Body of pancreas (tissue), 4 donors: ENCODE data around the gene TMEM30B. TPM values are rescaled to one million over a fixed set of nuclear protein-coding genes. Genes with fewer than 3 reads are reported as not detected.

Experiments used
- ATAC-seq: fragments of 150-250 bp; one replicate; pipeline ENCODE4 v1.9.1; 2016
- DNase-seq, 4 donors: peaks; one replicate each; pipeline ENCODE4 v3.0.0-alpha.2; 2019
- H3K27ac ChIP-seq, 4 donors: fragments of 200-600 bp; sonication (generic); 1 replicate in 3 of 4; 2 replicates in 1 of 4; pipeline versions ENCODE4 v1.5.1 to v1.6.1; 2016 to 2019; ENCODE audit warnings: mild to moderate bottlenecking in 1 of 4, mixed read lengths in 1 of 4, moderate library complexity in 1 of 4
- H3K27me3 ChIP-seq, 2 donors: fragments of 200-600 bp; sonication (generic); one replicate each; pipeline ENCODE4 v1.6.0; 2016; ENCODE audit warnings: mild to moderate bottlenecking in 1 of 2
- H3K36me3 ChIP-seq, 2 donors: fragments of 200-600 bp; sonication (generic); replicated peaks in 1 of 2; 2 replicates each; pipeline ENCODE4 v1.5.1; 2016; ENCODE audit warnings: low read depth in 2 of 2; ENCODE audit not compliant: insufficient read depth in 1 of 2
- H3K4me1 ChIP-seq: fragments of 200-600 bp; sonication (generic); one replicate; pipeline ENCODE4 v1.6.0; 2016
- H3K4me3 ChIP-seq, 2 donors: fragments of 200-600 bp; sonication (generic); 1 replicate in 1 of 2; 2 replicates in 1 of 2; pipeline ENCODE4 v1.5.1; 2016 to 2019
- H3K9me3 ChIP-seq, 3 donors: fragments of 200-600 bp; sonication (generic); 1 replicate in 2 of 3; 2 replicates in 1 of 3; pipeline ENCODE4 v1.5.1; 2016
- CTCF ChIP-seq, 7 experiments: fragments of 450-650 bp in 4 of 7; fragments of 200-600 bp in 3 of 7; sonication (generic) in 3 of 7; IDR thresholded peaks; one replicate each; pipeline ENCODE4 v1.5.1; 2016 to 2019; ENCODE audit warnings: antibody characterized with exemption in 7 of 7
- POLR2A ChIP-seq, 3 donors: fragments of 450-650 bp; IDR thresholded peaks; one replicate each; pipeline ENCODE4 v1.6.1; 2016; ENCODE audit warnings: antibody characterized with exemption in 3 of 3, mild to moderate bottlenecking in 2 of 3
- WGBS, 2 donors: methylation state at CpG; one replicate each; pipeline ENCODE4 v1.1.5; 2017; 5-methylcytosine and 5-hydroxymethylcytosine counted together
- intact Hi-C: fragments of 100-400 bp; cut with DNase I; formaldehyde crosslinking; loops from one replicate; pipeline ENCODE4 v1.15.1; 2023
- total RNA-seq, 2 donors: library from RNA; depleted of rRNA; stranded (reverse); fragments of >200 nt; gene quantifications; one replicate each; pipeline ENCODE4 v1.1.0, GENCODE V29; 2016

The TMEM30B gene
- total RNA-seq, 2 donors from 2014 or later: 14.5 to 30.4 TPM

- ATAC-seq (no peak), DNase-seq (no peak)
- no peaks in the 10 kb centered on the region for H3K9me3 ChIP-seq
- H3K27me3 ChIP-seq: no peaks in the 10 kb centered on the region
- no peak overlapping the region for H3K4me3 ChIP-seq
- no peaks in the 10 kb centered on the region for H3K4me1 ChIP-seq
- H3K36me3 ChIP-seq: no peaks in the 10 kb centered on the region
- TF ChIP-seq CTCF (IDR thresholded peaks at IDR 0.05) (no peak), POLR2A (IDR thresholded peaks at IDR 0.05) (no peak)
- WGBS, 2 donors: 56 to 57% methylated on average over 4 of the region's 4 CpGs
- no peak overlapping the region for H3K27ac ChIP-seq
- intact Hi-C loops: no loop called here
Measured at GRCh38 chr14:61270714-61271113, 10.4 kb downstream of the TMEM30B start.

- Histone ChIP-seq H3K27ac (peak overlapping the region in 1 of 4 donors; percentile 49), H3K4me3 (no peak overlapping the region), H3K4me1 (no peaks in the 10 kb centered on the region), H3K36me3 (no peaks in the 10 kb centered on the region), H3K27me3 (no peaks in the 10 kb centered on the region), H3K9me3 (no peaks in the 10 kb centered on the region)
- intact Hi-C loops: no loop called here
- WGBS, 2 donors: 3 to 4% methylated on average over 16 to 21 of the region's 21 CpGs
- ATAC-seq: peak; percentile 96
- DNase-seq: peak; percentile 85 to 93 (median 89)
- TF ChIP-seq POLR2A (IDR thresholded peaks at IDR 0.05): no peak
- TF ChIP-seq CTCF (IDR thresholded peaks at IDR 0.05): peak; percentile 63 to 95 (median 89)
Measured at GRCh38 chr14:61269321-61270083, 11.6 kb downstream of the TMEM30B start.

- DNase-seq: no peak
- Histone ChIP-seq H3K27me3 (no peaks in the 10 kb centered on the region), H3K27ac (no peak overlapping the region), H3K4me1 (no peaks in the 10 kb centered on the region), H3K4me3 (no peak overlapping the region), H3K36me3 (no peaks in the 10 kb centered on the region), H3K9me3 (no peaks in the 10 kb centered on the region)
- ATAC-seq: no peak
- TF ChIP-seq POLR2A (IDR thresholded peaks at IDR 0.05) (no peak), CTCF (IDR thresholded peaks at IDR 0.05) (no peak)
- intact Hi-C loops: no loop called here
- WGBS, 2 donors: 12% methylated on average over 1 of the region's 1 CpG
Measured at GRCh38 chr14:61268812-61269211, 12.3 kb downstream of the TMEM30B start.

- Histone ChIP-seq H3K36me3 (no peaks in the 10 kb centered on the region), H3K4me1 (no peaks in the 10 kb centered on the region), H3K4me3 (no peak overlapping the region), H3K9me3 (no peaks in the 10 kb centered on the region), H3K27ac (no peak overlapping the region), H3K27me3 (no peaks in the 10 kb centered on the region)
- DNase-seq (no peak), ATAC-seq (no peak)
- intact Hi-C loops: no loop called here
- no peak for TF ChIP-seq POLR2A (IDR thresholded peaks at IDR 0.05)
- no peak for TF ChIP-seq CTCF (IDR thresholded peaks at IDR 0.05)
- WGBS, 2 donors: 53 to 63% methylated on average over 11 of the region's 11 CpGs
Measured at GRCh38 chr14:61266891-61267740, 14.0 kb downstream of the TMEM30B start.
